ENCODE measurements around the gene SIPA1L2. TPM values are rescaled to one million over a fixed set of nuclear protein-coding genes. Genes with fewer than 3 reads are reported as not detected.

SIPA1L2 gene, protein sequence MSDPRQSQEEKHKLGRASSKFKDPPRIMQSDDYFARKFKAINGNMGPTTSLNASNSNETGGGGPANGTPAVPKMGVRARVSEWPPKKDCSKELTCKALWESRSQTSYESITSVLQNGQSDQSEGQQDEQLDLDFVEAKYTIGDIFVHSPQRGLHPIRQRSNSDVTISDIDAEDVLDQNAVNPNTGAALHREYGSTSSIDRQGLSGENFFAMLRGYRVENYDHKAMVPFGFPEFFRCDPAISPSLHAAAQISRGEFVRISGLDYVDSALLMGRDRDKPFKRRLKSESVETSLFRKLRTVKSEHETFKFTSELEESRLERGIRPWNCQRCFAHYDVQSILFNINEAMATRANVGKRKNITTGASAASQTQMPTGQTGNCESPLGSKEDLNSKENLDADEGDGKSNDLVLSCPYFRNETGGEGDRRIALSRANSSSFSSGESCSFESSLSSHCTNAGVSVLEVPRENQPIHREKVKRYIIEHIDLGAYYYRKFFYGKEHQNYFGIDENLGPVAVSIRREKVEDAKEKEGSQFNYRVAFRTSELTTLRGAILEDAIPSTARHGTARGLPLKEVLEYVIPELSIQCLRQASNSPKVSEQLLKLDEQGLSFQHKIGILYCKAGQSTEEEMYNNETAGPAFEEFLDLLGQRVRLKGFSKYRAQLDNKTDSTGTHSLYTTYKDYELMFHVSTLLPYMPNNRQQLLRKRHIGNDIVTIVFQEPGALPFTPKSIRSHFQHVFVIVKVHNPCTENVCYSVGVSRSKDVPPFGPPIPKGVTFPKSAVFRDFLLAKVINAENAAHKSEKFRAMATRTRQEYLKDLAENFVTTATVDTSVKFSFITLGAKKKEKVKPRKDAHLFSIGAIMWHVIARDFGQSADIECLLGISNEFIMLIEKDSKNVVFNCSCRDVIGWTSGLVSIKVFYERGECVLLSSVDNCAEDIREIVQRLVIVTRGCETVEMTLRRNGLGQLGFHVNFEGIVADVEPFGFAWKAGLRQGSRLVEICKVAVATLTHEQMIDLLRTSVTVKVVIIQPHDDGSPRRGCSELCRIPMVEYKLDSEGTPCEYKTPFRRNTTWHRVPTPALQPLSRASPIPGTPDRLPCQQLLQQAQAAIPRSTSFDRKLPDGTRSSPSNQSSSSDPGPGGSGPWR (N-terminal part only)
- total RNA-seq, result 10 to 100 TPM; 10.1 to 10.7 TPM

DNA sequence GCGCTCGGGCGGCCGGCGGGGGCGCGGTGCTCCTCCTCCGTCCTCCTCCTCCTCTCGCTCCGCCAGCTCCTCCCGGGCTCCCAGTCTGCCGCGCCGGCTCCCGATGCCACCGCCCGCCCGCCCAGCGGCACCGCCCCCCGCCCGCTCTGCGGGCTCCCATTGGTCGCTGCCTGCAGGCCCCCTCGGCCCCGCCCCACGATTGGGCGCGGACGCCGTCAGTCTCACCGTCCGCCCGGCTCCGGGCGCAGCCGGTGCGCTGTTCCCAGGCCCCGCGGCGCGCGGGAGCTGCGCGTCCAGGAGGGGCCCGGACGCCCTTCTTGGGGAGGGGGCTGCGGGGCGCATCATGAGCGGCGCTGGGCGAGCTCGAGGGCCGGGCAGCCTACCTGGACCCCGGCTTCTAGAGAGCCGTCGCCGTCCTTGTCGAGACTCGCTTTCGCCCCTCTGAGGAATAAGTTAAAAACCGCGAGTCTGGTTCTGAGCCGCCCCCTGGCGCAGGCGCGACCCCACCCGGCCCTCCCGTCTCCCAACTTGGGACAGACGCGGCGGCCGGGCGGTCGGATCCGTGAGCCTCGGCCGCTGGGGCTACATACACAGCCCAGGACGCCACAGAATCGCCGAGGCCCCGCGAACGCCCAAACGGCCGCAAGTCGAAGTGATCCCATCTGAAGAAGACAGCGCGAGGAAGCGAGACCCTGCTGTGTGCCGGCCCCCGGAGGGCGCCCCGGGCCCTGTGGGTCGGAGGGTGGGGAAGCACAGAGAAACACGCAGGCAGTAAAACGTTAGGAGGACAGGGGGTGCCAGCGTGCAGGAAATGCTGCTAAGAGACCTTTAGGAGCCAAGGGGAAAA lies at the start of gene SIPA1L2:
TSS of gene SIPA1L2 (minus strand) at position 87 of the 847 bp plus-strand sequence. CDS start 114,794 bp downstream, outside the sequence.
- CTCF ChIA-PET, result interaction anchor here (0.7 to 2.0 kb wide), 2 partner anchors 51 to 247 kb away, joined by 3 to 6 read pairs; no protein-coding TSS in a partner anchor
- POLR2A ChIA-PET, result no interaction called here

DNA sequence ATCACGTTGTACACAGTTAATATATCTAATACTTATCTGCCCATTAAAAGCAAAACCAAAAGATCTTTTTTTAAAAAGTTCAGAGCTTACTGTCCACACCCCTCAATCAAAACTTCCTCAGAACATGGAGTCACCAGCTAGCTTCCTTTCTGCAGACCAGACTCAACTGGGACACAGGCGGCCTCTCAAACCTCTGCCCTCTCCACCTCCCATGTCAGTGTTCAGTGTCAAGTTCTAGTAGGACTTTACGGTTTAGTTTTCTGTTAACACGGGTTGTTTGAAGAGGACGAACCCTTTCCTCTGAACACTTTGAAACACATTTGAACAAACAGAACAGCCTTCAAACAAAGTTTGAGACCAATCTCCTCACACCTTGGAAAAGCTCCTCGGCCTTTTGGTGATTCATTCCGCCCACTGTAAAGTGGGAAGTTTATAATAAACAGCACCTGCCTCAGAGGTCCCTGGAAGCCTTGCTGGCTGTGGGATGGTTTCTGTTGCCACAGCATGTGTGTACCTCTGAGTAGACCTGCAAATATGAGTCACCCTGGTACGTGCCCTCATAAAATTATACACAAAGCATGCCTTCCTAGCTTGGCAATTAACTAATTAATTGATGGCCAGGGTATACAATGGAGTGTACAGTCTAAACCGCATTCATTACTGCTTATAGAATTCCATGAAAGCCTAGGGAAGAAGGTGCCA lies 48.4 kb upstream of the SIPA1L2 start:
- CTCF ChIA-PET, result no interaction called here

DNA sequence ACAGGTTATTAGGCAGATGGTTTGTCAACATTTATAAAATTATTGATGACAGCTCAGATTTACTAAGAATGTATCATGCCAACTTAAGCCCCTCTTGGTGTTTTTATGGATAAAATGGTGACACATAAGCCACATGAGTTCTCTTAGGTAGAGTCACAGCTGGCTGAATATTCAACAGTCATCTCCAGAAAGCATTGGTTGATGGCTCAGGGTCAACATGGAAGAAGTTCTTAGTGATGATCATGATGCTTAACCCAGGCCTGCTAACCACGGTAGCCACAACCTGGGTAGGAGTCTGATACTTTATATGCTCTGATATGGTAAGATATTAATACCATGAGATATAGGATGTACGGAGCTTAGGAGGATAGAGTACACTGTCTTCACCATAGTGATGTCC lies 46.4 kb upstream of the SIPA1L2 start:
- POLR2A ChIA-PET, result no interaction called here
- CTCF ChIA-PET, result no interaction called here

More for the DNA sequence above, 48.4 kb upstream of the SIPA1L2 start:
- POLR2A ChIA-PET, result no interaction called here

DNA sequence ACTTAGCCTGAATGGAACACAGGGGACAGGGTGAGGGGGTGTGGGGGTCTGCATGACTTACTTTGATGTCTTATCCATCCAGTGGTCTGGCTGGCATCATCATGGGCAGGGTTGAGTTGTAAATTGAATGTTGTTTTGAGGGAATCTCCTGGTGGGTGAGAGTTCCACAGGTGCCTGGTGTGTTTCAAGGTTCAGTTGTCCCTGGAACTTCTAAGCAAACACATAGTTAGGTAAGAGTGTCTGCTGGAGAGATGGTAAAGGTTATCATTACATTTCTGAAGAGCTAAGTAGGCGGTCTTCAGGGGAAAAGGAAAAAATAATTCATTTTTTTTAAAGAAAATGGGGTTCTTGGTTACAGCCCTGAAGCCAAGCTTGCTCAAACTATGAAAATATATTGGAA lies 46.0 kb upstream of the SIPA1L2 start:
- CTCF ChIA-PET, result no interaction called here
- POLR2A ChIA-PET, result no interaction called here

DNA sequence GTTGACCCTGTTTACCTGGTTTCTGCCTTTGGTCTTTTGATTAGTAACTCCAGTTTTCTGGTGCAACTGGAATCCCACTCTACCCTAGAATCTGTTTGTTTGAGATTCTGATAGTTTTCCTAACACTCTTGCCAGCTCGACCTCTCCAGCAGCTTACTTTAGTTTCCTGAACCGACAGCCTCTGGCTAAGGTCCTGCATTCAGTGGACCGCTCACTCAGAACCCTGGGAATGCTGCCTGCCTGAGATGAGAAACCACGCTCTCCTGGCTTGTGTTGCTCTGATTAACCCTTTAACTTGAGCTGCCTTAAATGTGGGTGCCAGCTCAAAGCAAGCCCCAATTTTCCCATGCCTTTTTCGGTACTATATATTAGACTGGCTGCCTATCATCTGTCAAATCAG lies 45.3 kb upstream of the SIPA1L2 start:
- POLR2A ChIA-PET, result no interaction called here
- CTCF ChIA-PET, result no interaction called here

DNA sequence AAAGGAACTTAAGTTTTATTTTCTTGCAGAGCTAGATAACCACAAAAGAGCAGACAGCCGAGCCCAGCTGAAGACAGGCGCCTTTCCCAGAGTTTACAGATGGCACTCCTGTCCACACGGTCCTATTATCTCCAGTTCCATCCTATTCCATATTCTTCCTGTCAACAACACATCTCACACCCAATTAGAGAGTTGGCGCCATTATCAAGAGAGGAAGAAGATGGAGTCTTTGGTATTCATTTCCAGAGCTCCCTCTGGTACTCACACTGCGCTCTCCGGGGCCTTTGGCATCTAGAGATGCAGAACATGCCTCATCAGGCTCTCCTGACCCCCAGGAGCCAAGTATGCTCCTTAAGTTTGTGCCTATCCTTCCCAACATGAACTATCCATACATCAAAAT lies 43.3 kb upstream of the SIPA1L2 start:
- ChIA-PET POLR2A (no interaction called here), CTCF (interaction anchor here (0.9 kb wide), 1 partner anchor 13 kb away, joined by 3 read pairs; no protein-coding TSS in a partner anchor)

DNA sequence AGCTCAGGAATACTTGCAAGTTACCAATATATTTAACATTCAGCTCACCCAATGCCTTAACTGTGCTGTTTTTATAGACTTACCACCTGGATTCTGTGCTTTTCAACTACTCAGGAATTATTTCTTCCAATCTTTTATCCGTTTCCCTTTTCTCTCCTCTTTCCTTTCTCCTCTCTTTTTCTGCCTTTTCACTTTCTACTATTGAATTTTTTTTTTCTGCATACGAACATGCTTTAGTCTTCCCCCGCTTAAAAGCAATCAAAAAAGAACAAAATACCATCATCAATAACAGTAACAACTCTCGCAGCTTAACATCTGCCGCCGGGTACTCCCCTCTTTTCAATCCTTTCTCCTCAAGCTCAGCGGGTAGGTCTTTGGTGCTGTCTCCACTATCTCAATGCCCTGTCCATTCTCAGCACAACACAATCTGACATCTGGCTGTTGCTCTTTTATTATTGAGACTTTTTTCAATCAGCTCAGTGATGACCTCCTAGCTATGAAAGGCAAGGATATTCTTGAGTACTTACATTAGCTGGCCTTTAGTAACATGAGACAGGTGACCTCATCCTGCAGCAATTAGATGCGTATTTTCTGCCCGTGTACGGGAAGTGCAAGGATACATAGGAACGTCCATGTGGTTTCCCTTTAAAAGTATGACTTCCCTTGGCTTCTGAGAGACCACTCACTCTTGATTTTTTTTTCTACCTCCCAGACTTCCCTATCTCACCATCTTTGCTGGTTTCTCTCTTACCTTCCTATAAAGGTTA lies 40.2 kb upstream of the SIPA1L2 start:
- POLR2A ChIA-PET, result no interaction called here
- CTCF ChIA-PET, result no interaction called here

DNA sequence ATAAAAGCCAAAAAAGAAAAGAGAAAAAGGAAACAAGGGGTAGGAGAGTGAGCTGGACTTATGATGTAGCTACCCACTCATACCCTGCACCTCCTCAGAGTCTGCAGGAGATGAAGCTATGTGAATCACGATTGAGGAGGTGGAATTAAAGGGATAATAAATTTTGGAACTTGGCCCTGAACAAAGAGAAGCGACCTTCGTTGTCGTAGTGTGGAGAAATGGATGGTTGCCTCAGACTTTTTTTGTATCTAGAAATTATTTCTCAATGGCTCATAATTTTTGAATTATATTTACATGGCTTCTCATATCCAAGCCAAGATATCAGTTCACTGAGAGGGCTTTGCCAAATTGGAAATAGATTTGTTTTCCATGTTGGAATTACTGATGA lies 37.8 kb upstream of the SIPA1L2 start:
- ChIA-PET CTCF (no interaction called here), POLR2A (no interaction called here)

DNA sequence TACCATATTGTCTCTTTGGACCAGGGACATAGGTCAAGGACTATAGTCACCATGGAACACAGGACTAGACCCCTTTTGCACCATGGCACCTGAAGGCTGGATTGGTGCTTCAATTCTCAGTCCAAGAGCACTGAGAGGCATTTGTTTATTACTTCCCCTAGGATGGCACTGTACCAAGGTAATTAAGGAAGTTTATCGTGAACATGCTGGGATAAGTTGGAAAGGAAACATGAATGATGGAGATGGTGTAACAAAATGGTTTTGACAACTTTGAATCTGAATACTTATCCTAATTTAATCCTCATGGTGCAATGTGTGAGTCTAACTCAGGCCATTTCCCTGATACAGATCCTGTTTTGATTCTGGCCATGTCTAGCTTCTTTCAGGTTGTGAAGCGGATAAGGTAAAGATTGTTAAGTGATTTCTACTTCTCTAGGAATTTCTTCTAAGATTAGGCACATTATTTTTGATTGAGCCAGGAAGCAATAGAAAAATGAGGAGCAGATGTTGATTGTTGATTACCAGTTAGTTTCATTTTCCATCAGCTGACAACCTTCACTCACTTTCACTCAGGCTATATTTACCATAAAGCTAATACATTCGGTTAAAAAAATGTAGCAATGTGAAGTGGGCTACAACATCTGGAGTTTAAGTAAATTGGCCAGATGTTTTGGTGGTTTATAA lies 37.3 kb upstream of the SIPA1L2 start:
- POLR2A ChIA-PET, result no interaction called here

DNA sequence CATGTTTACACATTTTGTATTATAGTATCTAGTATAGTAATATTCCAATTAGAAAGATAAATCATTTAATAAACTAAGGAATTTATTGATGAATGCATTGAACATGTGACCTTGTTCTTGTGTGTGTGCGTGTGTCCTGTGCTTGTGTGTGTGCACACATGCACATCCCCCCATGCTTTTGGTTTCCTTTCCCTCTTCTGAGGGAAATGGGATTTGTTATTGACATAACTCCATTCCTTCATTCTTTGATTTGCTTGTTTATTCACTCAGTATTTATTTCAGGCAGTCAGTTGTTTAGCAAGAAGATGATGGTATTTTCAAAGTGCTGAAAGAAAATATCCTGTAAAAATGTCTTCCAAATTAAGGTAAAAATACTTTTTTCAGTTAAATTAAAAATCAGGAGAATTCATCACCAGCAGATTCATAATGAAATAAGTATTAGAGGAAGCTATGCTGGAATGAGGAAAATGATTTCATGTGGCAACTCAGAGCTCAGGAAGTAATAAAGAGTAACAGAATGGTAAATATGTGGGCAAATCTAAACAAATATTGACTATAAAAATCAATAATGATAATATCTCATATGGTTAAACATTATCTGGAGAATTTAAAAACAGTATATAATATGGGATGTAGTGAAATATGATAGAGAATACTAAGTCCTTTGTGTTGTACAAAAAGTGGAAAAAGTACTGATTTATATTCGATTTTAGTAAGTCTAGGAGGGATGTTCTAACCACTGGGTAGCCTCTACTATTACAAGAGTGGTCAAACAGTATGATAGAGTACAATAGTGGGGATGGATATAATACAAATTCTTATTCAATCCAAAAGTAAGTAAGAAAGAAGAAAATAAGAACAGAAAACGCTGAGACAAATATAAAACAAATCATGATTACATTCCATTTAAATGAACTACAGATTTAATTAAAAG lies 35.2 kb upstream of the SIPA1L2 start:
- CTCF ChIA-PET, result interaction anchor here (1.3 kb wide), 1 partner anchor 11 kb away, joined by 3 read pairs; no protein-coding TSS in a partner anchor
- POLR2A ChIA-PET, result no interaction called here

More for the DNA sequence above, 37.3 kb upstream of the SIPA1L2 start:
- CTCF ChIA-PET, result no interaction called here

DNA sequence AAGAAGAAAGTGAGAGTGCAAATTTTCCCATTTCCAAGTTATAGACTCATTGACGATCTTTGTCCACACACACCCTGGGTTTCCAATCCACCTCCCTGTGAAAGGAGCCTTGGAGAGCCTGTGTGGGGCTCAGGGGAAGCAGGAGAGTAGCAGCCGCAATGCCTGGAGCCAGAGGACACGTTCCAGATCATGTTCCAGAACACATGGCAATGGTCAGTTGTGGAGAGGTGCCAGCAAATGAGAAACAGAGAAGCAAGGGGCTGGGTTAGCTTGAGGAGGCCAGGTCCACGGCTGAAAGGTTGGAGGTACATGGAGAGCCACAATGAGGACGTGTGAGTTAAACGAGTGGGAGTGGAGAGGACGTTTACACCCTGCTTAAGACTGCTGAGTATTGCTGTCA lies 33.0 kb upstream of the SIPA1L2 start:
- CTCF ChIA-PET, result no interaction called here

DNA sequence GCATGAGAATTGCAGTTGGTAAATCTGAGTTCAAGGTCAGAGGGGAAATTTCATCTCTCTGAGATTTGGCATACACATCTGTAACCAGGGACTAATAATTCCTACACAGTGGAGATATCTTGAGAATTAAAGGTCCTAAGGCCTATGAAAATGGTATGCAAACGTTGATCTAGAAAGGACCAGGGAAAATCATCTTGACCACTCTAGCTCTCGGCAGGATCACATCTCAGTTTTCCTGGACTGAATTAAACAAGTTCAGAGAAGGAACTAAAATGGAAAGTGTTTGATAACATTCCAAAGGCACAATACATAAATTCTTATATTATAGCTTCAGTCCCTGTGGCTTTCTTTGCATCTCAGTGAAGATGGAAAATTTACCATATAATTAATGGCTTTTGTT lies 28.5 kb upstream of the SIPA1L2 start:
- ChIA-PET POLR2A (no interaction called here), CTCF (no interaction called here)

More for the DNA sequence above, 33.0 kb upstream of the SIPA1L2 start:
- POLR2A ChIA-PET, result no interaction called here

DNA sequence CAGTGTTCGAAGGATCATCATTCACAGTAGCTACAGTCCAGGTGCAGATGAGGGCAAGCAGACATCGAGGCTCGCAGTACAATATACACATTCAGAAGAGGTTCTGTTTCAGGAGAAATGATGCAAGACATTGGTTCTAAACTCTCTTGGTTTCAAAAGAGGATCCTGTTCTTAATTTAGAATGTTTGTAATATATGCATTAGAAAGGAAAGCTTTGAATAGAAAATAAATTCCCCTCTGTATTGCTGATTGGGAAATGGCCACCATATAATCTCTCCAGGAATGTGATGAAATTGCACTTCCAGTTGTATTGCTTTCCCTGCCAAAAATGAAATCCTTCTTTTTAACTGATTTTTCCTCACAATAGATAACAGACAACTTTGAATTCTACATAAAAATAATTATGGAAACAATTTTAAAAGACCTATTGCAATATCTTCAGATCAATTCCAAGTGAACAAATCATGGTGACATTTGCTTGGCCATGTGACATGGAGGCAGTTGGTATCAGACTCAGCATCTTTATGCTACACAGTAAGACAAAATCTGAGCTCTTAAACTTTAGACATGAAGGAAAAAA lies 27.6 kb upstream of the SIPA1L2 start:
- ChIA-PET CTCF (no interaction called here), POLR2A (no interaction called here)

DNA sequence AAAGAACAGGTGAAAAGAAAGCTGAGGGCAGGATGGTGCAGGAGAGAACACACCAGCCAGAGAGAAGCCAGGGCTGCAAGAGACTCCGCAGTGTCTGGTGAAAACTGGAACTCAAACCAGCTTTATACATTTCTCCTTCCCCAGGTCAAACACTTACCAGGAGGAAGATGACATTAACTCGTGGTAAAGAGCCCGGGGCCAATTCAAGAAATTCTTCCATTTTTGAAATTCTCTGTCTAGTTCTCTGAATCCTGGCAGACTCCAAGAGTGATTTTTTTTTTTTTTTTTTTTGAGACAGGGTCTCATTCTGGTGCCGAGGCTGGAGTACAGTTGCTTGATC lies 25.8 kb upstream of the SIPA1L2 start:
- ChIA-PET POLR2A (no interaction called here), CTCF (no interaction called here)

DNA sequence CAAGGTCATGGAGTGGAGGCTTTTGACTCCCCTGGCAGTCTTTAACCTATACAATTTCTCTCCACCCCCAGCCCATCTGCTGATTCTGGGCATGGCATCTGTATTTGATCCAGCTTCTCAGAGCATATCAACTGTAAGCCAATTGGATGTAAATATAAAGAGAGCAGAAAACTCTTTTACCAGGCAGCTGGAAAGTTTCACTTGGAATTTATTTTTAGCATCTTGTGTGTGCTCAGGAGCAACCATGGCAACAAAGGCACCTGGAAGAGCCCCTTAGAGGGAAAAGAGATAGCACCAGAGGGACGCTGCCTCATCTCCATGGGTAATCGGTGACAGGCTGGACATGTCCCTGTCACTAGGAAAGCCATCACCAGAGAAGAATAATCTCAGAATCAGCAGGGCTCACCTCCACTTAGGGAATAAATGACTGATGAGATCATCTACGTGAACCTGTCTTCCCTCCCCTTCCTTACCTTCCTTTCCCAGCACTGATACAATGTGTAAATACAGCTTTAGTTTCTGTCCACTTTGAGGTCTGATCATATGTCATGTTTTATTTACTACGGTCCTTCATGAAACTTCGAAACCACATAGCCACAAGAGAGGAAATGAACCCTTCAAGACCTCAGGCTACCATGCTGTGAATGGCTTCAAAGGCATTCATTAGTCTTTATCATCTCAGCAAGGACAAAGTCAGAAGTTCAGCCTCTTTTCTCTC lies 25.3 kb upstream of the SIPA1L2 start:
- CTCF ChIA-PET, result no interaction called here
- POLR2A ChIA-PET, result no interaction called here

DNA sequence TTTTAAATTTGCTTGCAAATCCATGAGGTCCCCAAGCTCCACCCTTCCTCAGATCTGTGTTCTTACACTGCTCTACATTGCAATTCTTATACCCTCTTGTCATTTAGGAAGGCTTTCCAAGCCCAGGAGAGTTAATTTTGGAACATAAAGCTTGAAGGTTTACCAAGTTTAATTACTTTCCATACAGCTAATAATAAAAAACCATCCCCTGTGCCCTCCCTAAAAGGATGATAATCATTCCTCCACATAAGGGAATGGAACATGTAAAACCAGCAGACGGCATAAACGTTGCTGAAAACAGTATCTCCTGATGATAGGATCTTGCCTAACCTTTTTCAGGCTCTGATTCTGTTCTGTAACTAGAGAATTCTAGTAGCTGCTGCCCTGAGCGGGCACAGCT lies 23.9 kb upstream of the SIPA1L2 start:
- ChIA-PET POLR2A (no interaction called here), CTCF (interaction anchor here (0.6 kb wide), 1 partner anchor 12 kb away, joined by 3 read pairs; no protein-coding TSS in a partner anchor)
